ENCODE data around the gene NOG. TPM values are rescaled to one million over a fixed set of nuclear protein-coding genes. Genes with fewer than 3 reads are reported as not detected.

The NOG gene
- total RNA-seq, 2 donors from 2014 or later, result 1.5 TPM; not detected in 1

- H3K4me3 ChIP-seq, result no peak overlapping the region
- H3K36me3 ChIP-seq, result no peaks in the 10 kb centered on the region
- H3K4me1 ChIP-seq, result no peaks in the 10 kb centered on the region
- H3K27me3 ChIP-seq, result no peaks in the 10 kb centered on the region
- no peak for TF ChIP-seq CTCF (IDR thresholded peaks at IDR 0.05)
- no peaks in the 10 kb centered on the region for H3K9me3 ChIP-seq
- no peak overlapping the region for H3K27ac ChIP-seq
- no peak for DNase-seq (ENCODE audit: low spot score)
Measured at GRCh38 chr17:56638591-56639051, 45.1 kb downstream of the NOG start.

DNA sequence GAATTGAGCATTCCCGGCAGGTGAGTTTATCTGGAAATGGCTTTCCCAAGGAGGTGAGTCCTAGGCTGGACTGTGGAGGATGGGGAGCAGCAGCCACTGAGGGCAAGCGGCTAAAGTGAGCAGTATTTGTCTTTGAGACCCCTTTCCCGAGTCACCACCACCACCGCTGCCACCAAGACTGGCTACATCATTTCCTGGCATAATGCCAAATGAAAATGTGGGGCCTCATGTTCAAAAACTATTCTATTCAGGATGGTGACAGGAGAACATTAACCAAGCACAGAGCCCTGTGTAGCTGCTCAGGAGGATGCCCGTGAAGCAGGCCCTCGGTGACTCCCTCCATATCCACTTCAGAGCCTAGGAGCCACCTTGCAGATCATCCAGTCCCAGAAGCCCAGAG lies 46.0 kb downstream of the NOG start:
- DNase-seq (ENCODE audit: low spot score), result no peak
- Histone ChIP-seq H3K27me3 (no peaks in the 10 kb centered on the region), H3K4me3 (no peak overlapping the region), H3K4me1 (no peaks in the 10 kb centered on the region), H3K9me3 (no peaks in the 10 kb centered on the region), H3K36me3 (no peaks in the 10 kb centered on the region), H3K27ac (no peak overlapping the region)
- no peak for TF ChIP-seq CTCF (IDR thresholded peaks at IDR 0.05)

- Histone ChIP-seq H3K4me1 (no peaks in the 10 kb centered on the region), H3K27ac (no peak overlapping the region), H3K4me3 (no peak overlapping the region), H3K27me3 (no peaks in the 10 kb centered on the region), H3K9me3 (no peaks in the 10 kb centered on the region), H3K36me3 (no peaks in the 10 kb centered on the region)
- no peak for DNase-seq (ENCODE audit: low spot score)
- TF ChIP-seq CTCF (IDR thresholded peaks at IDR 0.05), result no peak
Measured at GRCh38 chr17:56640116-56640515, 46.6 kb downstream of the NOG start.

GRCh38 chr17:56641373-56641772 lies 47.9 kb downstream of the NOG start:
- DNase-seq (ENCODE audit: low spot score), result no peak
- no peaks in the 10 kb centered on the region for H3K9me3 ChIP-seq
- H3K36me3 ChIP-seq, result no peaks in the 10 kb centered on the region
- no peak overlapping the region for H3K27ac ChIP-seq
- no peak for TF ChIP-seq CTCF (IDR thresholded peaks at IDR 0.05)
- H3K4me3 ChIP-seq, result no peak overlapping the region
- H3K27me3 ChIP-seq, result no peaks in the 10 kb centered on the region
- no peaks in the 10 kb centered on the region for H3K4me1 ChIP-seq

GRCh38 chr17:56641894-56642293 lies 48.4 kb downstream of the NOG start:
- H3K27me3 ChIP-seq, result no peaks in the 10 kb centered on the region
- H3K4me1 ChIP-seq, result no peaks in the 10 kb centered on the region
- no peak overlapping the region for H3K4me3 ChIP-seq
- no peak for DNase-seq (ENCODE audit: low spot score)
- no peak for TF ChIP-seq CTCF (IDR thresholded peaks at IDR 0.05)
- H3K27ac ChIP-seq, result no peak overlapping the region
- no peaks in the 10 kb centered on the region for H3K36me3 ChIP-seq
- no peaks in the 10 kb centered on the region for H3K9me3 ChIP-seq

DNA sequence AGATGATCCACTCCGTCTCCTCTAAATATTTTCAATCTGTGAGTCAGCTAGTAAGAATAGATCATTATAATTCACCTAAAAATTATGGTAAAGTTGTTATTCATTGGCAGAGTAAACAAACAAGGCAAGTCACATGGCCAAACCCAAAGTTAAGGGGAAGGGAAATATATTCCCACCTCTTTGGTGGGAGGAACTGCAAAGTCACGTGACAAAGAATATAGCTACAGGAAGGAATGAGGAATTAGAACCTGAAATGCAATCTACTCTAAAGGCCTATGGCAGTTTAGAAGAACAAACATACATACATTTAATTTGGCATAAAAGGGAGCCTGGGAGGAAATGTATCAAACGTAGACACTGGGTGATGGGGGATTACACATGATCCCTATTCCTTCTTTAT lies 48.9 kb downstream of the NOG start:
- H3K36me3 ChIP-seq, result no peaks in the 10 kb centered on the region
- no peaks in the 10 kb centered on the region for H3K4me1 ChIP-seq
- DNase-seq (ENCODE audit: low spot score), result no peak
- H3K9me3 ChIP-seq, result no peaks in the 10 kb centered on the region
- H3K27ac ChIP-seq, result no peak overlapping the region
- H3K27me3 ChIP-seq, result no peaks in the 10 kb centered on the region
- no peak for TF ChIP-seq CTCF (IDR thresholded peaks at IDR 0.05)
- no peak overlapping the region for H3K4me3 ChIP-seq

All from right atrium auricular region (tissue), 2 donors.